ENCODE data around the gene ECT2. TPM values are rescaled to one million over a fixed set of nuclear protein-coding genes. Genes with fewer than 3 reads are reported as not detected.

The ECT2 gene
- polyA plus RNA-seq, 3 donors, result 2.6 to 3.3 (median 2.7) TPM

GRCh38 chr3:172782235-172782634, 31.7 kb downstream of the ECT2 start:
- H3K9me3 Mint-ChIP-seq, result no peaks in the 10 kb centered on the region
- H3K79me2 ChIP-seq (ENCODE audit: insufficient read depth, low read length), result no peaks in the 10 kb centered on the region

DNA sequence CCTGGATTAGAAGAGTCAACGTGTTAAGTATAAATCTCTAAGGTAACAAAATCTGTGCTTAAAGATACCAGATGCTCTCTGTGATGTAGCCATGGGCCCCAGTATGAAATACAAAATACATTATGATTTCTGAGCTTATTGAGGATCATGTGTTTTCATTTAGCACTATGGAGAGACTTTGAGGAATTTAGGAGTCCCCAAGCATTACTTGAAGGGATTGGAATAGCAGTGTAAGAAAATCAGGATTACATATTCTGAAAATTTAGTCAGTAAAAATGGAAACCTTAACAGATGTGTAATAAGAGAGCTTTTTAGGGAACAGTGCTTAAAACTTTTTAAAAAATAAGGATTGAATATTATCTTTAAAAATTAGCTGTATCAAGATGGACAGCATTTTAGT, 35.5 kb downstream of the ECT2 start:
- H3K36me3 Mint-ChIP-seq, result peaks cover 62 to 67% of the 10 kb centered on the region in 2 donors
- no peak overlapping the region for H3K4me2 ChIP-seq (replicated peaks; ENCODE audit: extremely low read depth, low read length, poor library complexity, severe bottlenecking)
- no peaks in the 10 kb centered on the region for H3K27me3 Mint-ChIP-seq (ENCODE audit: low read depth in 3 of 3)
- no peaks in the 10 kb centered on the region for H3K79me2 ChIP-seq (ENCODE audit: insufficient read depth, low read length)
- H3K9ac ChIP-seq (ENCODE audit: insufficient read depth, low read length, poor library complexity, severe bottlenecking), result no peak overlapping the region
- H3K4me3 ChIP-seq (replicated peaks in 1 of 3; ENCODE audit: low read depth in 2 of 3, low read length in 3 of 3), result no peak overlapping the region
- intact Hi-C loops (cut with micrococcal nuclease), result no loop called here
- H3K36me3 ChIP-seq (replicated peaks in 1 of 2; ENCODE audit: control insufficient read depth in 1 of 2, insufficient read depth in 2 of 2, low read length in 2 of 2), result peaks cover 71 to 91% of the 10 kb centered on the region in 2 donors
- no peak overlapping the region for H3K27ac Mint-ChIP-seq
- no peak for TF ChIP-seq CTCF (IDR thresholded peaks at IDR 0.05)
- no peak overlapping the region for H2AFZ ChIP-seq (ENCODE audit: insufficient read depth, low read depth, low read length, poor library complexity, severe bottlenecking)
- H4K20me1 ChIP-seq (ENCODE audit: insufficient read depth, low read length), result no peaks in the 10 kb centered on the region
- H3K27me3 ChIP-seq (ENCODE audit: control insufficient read depth in 2 of 2, insufficient read depth in 2 of 2, low read length in 2 of 2), result no peaks in the 10 kb centered on the region
- no peaks in the 10 kb centered on the region for H3K4me1 ChIP-seq (ENCODE audit: control insufficient read depth in 1 of 2, insufficient read depth in 2 of 2, low read length in 2 of 2)
- H3K9me3 Mint-ChIP-seq, result no peaks in the 10 kb centered on the region
- H3K4me1 Mint-ChIP-seq, result no peaks in the 10 kb centered on the region
- H3K9me3 ChIP-seq (replicated peaks in 1 of 2; ENCODE audit: control insufficient read depth in 1 of 2, insufficient read depth in 1 of 2, low read length in 2 of 2), result no peaks in the 10 kb centered on the region
- no peak overlapping the region for H3K27ac ChIP-seq (ENCODE audit: low read depth in 1 of 2, low read length in 2 of 2)
- no CpG with 5 or more reads among the region's 1 CpG for WGBS (ENCODE audit: insufficient coverage)
- no peak for DNase-seq
- H3K4me3 Mint-ChIP-seq, result no peak overlapping the region

More at GRCh38 chr3:172782235-172782634, 31.7 kb downstream of the ECT2 start:
- Histone ChIP-seq H3K4me1 (ENCODE audit: control insufficient read depth in 1 of 2, insufficient read depth in 2 of 2, low read length in 2 of 2) (no peaks in the 10 kb centered on the region), H3K27me3 (ENCODE audit: control insufficient read depth in 2 of 2, insufficient read depth in 2 of 2, low read length in 2 of 2) (no peaks in the 10 kb centered on the region), H4K20me1 (ENCODE audit: insufficient read depth, low read length) (no peaks in the 10 kb centered on the region), H3K9ac (ENCODE audit: insufficient read depth, low read length, poor library complexity, severe bottlenecking) (no peak overlapping the region), H2AFZ (ENCODE audit: insufficient read depth, low read depth, low read length, poor library complexity, severe bottlenecking) (no peak overlapping the region), H3K36me3 (replicated peaks in 1 of 2; ENCODE audit: control insufficient read depth in 1 of 2, insufficient read depth in 2 of 2, low read length in 2 of 2) (peaks cover 63 to 80% of the 10 kb centered on the region in 2 donors), H3K27ac (ENCODE audit: low read depth in 1 of 2, low read length in 2 of 2) (no peak overlapping the region), H3K9me3 (replicated peaks in 1 of 2; ENCODE audit: control insufficient read depth in 1 of 2, insufficient read depth in 1 of 2, low read length in 2 of 2) (no peaks in the 10 kb centered on the region), H3K4me3 (replicated peaks in 1 of 3; ENCODE audit: low read depth in 2 of 3, low read length in 3 of 3) (no peak overlapping the region), H3K4me2 (replicated peaks; ENCODE audit: extremely low read depth, low read length, poor library complexity, severe bottlenecking) (no peak overlapping the region)
- no peaks in the 10 kb centered on the region for H3K27me3 Mint-ChIP-seq (ENCODE audit: low read depth in 3 of 3)
- DNase-seq, result no peak
- no peak overlapping the region for H3K27ac Mint-ChIP-seq
- peaks cover 53 to 62% of the 10 kb centered on the region in 2 donors for H3K36me3 Mint-ChIP-seq
- intact Hi-C loops (cut with micrococcal nuclease), result no loop called here
- H3K4me1 Mint-ChIP-seq, result no peaks in the 10 kb centered on the region
- H3K4me3 Mint-ChIP-seq, result no peak overlapping the region
- TF ChIP-seq CTCF (IDR thresholded peaks at IDR 0.05), result no peak
- WGBS (ENCODE audit: insufficient coverage), result no CpG with 5 or more reads among the region's 2 CpGs
